SJCRH30 (cell line): ENCODE results near the gene DNAH9. TPM values are rescaled to one million over a fixed set of nuclear protein-coding genes. Genes with fewer than 3 reads are reported as not detected.
A peak's percentile ranks its signal among the peaks of the same experiment; 100 is the strongest.

Experiments used
- DNase-seq, 2 experiments: peaks; one replicate each; pipeline ENCODE4 v3.0.0-alpha.2; 2015 to 2020
- H3K27ac ChIP-seq: fragments of 250-450 bp; sonication (Bioruptor Pico); 2 replicates; pipeline ENCODE4 v1.5.1; 2020; ENCODE audit warnings: mild to moderate bottlenecking, moderate library complexity
- H3K27me3 ChIP-seq: fragments of 250-450 bp; sonication (Bioruptor Pico); 2 replicates; pipeline ENCODE4 v1.5.1; 2020; ENCODE audit warnings: mild to moderate bottlenecking, moderate library complexity
- H3K36me3 ChIP-seq: fragments of 250-450 bp; sonication (Bioruptor Pico); 2 replicates; pipeline ENCODE4 v1.5.1; 2020; ENCODE audit warnings: mild to moderate bottlenecking, moderate library complexity
- H3K4me1 ChIP-seq: fragments of 250-450 bp; sonication (Bioruptor Pico); 2 replicates; pipeline ENCODE4 v1.5.1; 2020; ENCODE audit warnings: mild to moderate bottlenecking, moderate library complexity
- H3K4me3 ChIP-seq: fragments of 250-450 bp; sonication (Bioruptor Pico); 2 replicates; pipeline ENCODE4 v1.5.1; 2020; ENCODE audit warnings: mild to moderate bottlenecking, moderate library complexity
- H3K9me3 ChIP-seq: fragments of 250-450 bp; sonication (Bioruptor Pico); replicated peaks from 2 replicates; pipeline ENCODE4 v1.5.1; 2020; ENCODE audit warnings: mild to moderate bottlenecking, moderate library complexity
- total RNA-seq: library from RNA; depleted of rRNA; stranded (reverse); fragments of >200 nt; shearing (Covaris generic); gene quantifications from 2 replicates; pipeline ENCODE4 v1.2.3, GENCODE V29; 2014

DNAH9 gene
- total RNA-seq, 1 experiment from 2014 or later: 0.16 TPM

DNA sequence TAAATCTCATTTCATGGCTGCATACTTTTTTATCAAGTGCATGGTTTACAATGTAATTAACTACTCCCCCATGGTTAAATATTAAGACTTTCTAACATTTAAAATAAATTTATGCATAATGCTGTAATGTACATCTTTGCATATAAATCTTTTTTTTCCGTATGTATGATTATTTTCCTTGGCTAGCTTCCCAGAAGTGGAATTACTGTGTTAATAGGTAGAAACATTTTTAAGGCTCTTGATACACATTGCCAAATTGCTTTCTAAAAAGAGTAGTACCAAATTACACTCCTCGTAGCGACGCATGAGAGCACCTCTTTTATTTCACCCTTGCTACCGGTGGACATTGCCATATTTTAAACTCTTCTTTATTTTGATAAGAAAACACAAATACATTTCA is 141.1 kb downstream of the DNAH9 start:
- no peaks in the 10 kb centered on the region for H3K27me3 ChIP-seq
- DNase-seq: peak in 1 of 2 experiments; percentile 5
- H3K4me3 ChIP-seq: no peak overlapping the region
- no peaks in the 10 kb centered on the region for H3K4me1 ChIP-seq
- no peaks in the 10 kb centered on the region for H3K36me3 ChIP-seq
- no peaks in the 10 kb centered on the region for H3K9me3 ChIP-seq
- H3K27ac ChIP-seq: no peak overlapping the region

DNA sequence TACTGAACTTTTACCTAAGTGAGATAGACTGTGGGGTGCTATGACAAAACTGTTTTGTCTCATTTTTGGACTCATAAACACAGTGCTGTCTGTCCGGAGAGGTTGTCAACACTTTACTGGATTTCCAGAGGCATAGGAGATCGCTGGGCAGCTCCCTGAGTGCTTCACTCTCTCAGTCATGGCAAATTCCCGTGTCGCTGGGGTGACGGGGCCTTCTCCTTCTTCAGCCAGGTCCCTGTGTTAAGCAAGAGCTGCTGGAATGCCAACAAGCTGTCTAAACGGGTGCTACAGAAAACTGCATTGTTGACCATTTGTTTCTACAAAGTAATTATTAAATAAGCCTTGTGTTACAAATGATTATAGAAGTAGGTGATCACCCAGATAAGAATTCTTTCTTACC is 141.6 kb downstream of the DNAH9 start:
- Histone ChIP-seq H3K4me1 (no peaks in the 10 kb centered on the region), H3K27me3 (no peaks in the 10 kb centered on the region), H3K9me3 (no peaks in the 10 kb centered on the region), H3K27ac (no peak overlapping the region), H3K4me3 (no peak overlapping the region), H3K36me3 (no peaks in the 10 kb centered on the region)
- no peak for DNase-seq

DNA sequence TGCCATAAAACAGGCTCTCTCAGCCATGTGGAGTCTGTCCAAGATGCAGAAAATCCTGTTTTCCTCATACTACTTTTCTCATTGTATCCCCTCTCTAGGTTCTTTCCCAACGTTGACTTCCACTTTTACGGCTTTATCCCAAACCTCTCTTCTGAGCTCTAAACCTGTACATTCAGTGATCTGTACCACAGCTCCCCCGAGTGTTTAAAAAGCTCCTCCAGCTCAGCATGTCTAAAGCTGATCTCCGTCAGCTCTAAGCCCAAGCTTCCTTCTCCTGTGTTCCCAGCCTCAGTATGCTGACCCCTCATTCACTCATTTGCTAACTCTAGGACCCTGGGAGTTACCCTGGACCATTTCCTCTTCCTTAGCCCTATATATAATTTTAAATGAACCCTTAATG is 144.6 kb downstream of the DNAH9 start:
- H3K4me3 ChIP-seq: no peak overlapping the region
- H3K27me3 ChIP-seq: no peaks in the 10 kb centered on the region
- H3K27ac ChIP-seq: no peak overlapping the region
- H3K9me3 ChIP-seq: no peaks in the 10 kb centered on the region
- no peaks in the 10 kb centered on the region for H3K36me3 ChIP-seq
- DNase-seq: peak in 1 of 2 experiments; percentile 3
- no peaks in the 10 kb centered on the region for H3K4me1 ChIP-seq

DNA sequence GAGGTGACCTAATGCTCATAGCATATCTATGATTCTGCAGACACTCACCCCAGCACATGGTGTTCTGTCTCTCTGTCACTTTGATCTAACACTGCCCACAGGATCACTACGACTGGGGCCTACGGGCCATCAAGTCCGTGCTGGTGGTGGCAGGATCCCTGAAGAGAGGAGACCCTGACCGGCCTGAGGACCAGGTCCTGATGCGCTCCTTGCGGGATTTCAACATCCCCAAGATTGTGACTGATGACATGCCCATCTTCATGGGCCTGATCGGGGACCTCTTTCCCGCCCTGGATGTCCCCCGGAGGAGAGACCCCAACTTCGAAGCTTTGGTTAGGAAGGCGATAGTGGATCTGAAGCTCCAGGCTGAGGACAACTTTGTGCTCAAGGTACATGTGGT is 146.4 kb downstream of the DNAH9 start:
- Histone ChIP-seq H3K4me1 (no peaks in the 10 kb centered on the region), H3K27ac (no peak overlapping the region), H3K36me3 (no peaks in the 10 kb centered on the region), H3K4me3 (no peak overlapping the region), H3K9me3 (no peaks in the 10 kb centered on the region), H3K27me3 (no peaks in the 10 kb centered on the region)
- DNase-seq: no peak

DNA sequence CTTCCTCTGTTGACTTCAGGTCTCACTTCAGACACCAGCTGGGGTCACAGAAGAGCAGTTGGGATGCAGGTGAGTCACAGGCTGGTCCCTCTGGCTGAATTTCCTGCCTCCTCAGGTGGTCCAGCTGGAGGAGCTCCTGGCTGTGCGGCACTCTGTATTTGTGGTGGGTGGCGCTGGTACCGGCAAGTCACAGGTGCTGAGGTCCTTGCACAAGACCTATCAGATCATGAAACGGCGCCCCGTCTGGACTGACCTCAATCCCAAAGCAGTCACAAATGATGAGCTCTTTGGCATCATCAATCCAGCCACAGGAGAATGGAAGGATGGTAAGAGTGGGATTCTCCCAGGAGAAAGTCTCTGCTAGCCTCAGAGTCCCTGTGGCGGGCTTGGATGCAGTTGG is 149.2 kb downstream of the DNAH9 start:
- no peaks in the 10 kb centered on the region for H3K9me3 ChIP-seq
- no peak for DNase-seq
- H3K4me3 ChIP-seq: no peak overlapping the region
- no peaks in the 10 kb centered on the region for H3K36me3 ChIP-seq
- H3K27me3 ChIP-seq: no peaks in the 10 kb centered on the region
- no peak overlapping the region for H3K27ac ChIP-seq
- no peaks in the 10 kb centered on the region for H3K4me1 ChIP-seq

DNA sequence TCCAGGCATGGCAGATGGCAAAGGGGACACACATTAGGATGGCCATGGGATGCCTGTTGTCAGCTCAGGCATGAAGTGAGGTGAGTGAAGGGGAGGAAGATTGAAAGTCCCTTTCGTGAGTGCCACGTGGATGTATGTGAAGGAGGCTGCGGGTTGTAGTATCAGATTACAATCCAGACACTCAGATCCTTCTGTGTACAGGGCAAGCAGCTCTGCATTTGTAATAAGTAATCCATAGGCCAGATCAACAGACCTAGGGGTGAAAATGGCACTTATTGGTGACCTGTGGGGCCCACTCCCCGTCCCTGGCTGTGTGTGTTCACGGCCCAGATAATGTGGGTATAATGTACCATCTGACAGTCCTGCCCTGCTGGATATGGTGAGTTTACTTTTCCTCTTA is 159.5 kb downstream of the DNAH9 start:
- DNase-seq: no peak
- no peaks in the 10 kb centered on the region for H3K4me1 ChIP-seq
- H3K36me3 ChIP-seq: no peaks in the 10 kb centered on the region
- H3K27ac ChIP-seq: no peak overlapping the region
- H3K4me3 ChIP-seq: no peak overlapping the region
- H3K9me3 ChIP-seq: no peaks in the 10 kb centered on the region
- H3K27me3 ChIP-seq: no peaks in the 10 kb centered on the region

DNA sequence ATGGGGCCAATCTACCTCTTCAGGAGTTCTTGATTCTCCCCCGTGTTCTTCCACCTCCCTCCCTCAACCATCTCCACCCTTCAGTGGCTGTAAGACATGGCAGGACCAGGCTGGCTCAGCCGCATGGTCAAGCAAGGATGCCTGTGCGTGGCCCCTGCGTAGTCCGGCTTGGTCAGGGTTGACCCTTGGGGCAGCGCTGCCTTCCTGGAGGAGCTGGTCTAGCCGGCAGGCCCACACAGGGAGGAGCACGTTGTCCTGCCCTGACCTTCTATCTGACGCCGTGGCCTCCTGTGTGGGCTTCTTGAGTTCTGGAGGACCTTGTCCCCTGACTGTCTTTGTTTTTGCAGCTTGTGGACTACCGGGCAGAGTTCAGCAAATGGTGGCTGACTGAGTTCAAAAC is 169.8 kb downstream of the DNAH9 start:
- Histone ChIP-seq H3K27me3 (no peaks in the 10 kb centered on the region), H3K9me3 (no peaks in the 10 kb centered on the region)

DNA sequence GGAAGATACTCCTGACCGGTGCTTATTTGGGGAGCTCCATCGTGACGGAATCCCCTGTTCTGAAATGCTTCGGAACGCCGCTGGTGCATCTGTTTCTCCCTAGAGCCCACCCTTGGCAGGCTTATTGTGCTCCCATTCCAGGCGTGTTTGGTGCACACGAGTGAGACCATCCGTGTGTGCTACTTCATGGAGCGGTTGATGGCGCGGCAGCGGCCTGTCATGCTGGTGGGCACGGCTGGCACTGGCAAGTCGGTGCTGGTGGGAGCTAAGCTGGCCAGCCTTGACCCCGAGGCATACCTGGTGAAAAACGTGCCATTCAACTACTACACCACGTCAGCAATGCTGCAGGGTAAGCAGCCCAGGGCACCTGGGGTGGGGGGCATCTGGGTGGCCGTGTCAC is 170.7 kb downstream of the DNAH9 start:
- Histone ChIP-seq H3K36me3 (no peaks in the 10 kb centered on the region), H3K9me3 (no peaks in the 10 kb centered on the region), H3K27me3 (no peaks in the 10 kb centered on the region), H3K27ac (no peak overlapping the region), H3K4me3 (no peak overlapping the region), H3K4me1 (no peaks in the 10 kb centered on the region)
- no peak for DNase-seq

More for the DNA sequence above, 169.8 kb downstream of the DNAH9 start:
- Histone ChIP-seq H3K4me1 (no peaks in the 10 kb centered on the region), H3K27ac (no peak overlapping the region), H3K36me3 (no peaks in the 10 kb centered on the region), H3K4me3 (no peak overlapping the region)
- no peak for DNase-seq

DNA sequence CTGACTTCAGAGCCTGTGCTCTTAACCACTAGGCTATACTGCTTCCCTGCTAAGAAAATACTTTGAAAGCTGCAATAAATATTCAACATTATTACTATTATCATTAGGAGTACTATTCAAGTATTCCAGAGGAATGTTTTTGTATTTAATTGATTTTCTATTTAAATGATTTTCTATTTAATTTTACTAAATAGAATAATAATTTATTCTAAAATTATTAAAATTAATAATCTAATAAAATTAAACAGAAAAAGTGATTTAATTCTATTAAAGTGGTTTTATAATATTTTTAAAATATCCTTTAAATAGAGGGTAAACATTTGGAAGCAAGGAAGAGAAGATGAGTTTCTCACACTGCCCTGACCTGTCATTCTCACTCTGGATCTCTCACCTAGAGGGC is 173.8 kb downstream of the DNAH9 start:
- Histone ChIP-seq H3K27me3 (no peaks in the 10 kb centered on the region), H3K4me3 (no peak overlapping the region), H3K27ac (no peak overlapping the region), H3K36me3 (no peaks in the 10 kb centered on the region), H3K4me1 (no peaks in the 10 kb centered on the region), H3K9me3 (no peaks in the 10 kb centered on the region)
- DNase-seq: no peak

DNA sequence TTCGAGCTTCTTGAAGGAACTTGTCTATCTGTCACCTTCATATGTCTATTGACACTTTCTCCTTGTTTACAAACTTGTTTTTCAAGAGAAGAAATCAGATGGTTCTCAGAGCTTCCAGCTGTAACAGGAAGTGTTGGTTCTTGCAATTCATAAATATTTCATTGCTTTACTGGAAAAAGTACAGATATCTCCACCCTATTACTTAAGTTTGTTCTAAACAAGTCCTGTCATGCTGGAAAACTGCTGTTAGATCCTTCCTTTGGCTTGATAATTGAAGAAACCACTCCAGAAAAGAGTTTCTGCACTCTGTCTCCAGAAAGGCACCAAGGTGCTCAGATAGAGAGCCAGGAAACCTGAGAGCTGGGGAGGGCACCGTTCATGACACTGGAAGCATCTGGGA is 181.6 kb downstream of the DNAH9 start:
- Histone ChIP-seq H3K9me3 (no peaks in the 10 kb centered on the region), H3K4me1 (no peaks in the 10 kb centered on the region), H3K27me3 (no peaks in the 10 kb centered on the region), H3K27ac (no peak overlapping the region), H3K36me3 (no peaks in the 10 kb centered on the region), H3K4me3 (no peak overlapping the region)
- no peak for DNase-seq

DNA sequence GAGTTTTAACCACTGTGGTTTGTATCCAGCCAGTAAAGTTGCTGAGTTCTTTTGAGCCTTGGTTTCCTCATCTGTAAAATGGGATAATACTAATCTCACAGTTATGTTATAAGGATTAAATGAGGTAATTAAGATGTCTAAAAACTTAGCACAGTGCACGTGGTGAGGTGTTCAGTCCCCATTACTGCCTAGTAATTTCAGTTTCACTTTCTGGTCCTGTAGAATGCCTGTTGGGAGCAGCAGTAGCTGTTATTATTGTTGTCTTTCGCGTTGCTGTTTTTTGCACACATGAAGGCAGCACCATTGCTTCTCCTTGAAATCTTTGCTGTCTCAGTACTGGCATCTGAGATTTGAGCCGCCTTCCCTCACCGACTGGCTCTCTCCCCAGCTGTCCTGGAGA is 182.4 kb downstream of the DNAH9 start:
- no peaks in the 10 kb centered on the region for H3K4me1 ChIP-seq
- no peak for DNase-seq

DNA sequence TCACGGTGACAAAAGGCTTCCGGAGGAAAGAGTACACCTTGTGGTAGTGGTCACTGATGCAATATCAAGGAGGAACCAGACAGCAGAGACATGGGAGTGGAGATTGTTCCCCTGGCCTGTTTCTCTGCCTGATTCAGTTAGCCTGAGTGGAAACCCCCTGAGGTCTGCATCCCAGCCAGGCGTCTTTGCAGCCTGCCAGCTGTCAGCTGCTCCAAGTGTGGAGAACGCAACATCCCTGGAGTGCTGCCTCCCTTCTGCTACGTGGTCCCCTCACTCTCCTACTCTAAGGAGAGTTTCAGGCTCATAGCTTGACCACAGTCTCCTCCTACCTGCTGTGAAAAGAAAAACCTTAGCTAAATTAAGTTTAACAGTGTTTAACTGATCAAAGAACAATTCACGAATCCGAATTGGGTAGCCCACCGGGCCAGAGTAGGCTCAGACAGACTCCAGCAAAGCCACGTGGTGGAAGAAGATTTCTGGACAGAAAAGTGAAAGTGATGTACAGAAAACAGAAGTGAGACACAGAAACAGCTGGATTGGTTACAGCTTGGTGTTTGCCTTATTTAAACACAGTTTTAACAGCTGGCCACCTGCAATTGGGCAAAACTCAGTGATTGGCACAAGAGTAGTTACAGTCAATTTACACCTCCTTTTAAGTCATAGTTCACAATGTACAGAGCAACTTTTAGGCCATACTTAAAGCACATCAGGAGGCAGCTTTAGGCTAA is 188.6 kb downstream of the DNAH9 start:
- H3K4me1 ChIP-seq: no peaks in the 10 kb centered on the region
- DNase-seq: no peak
- no peak overlapping the region for H3K27ac ChIP-seq
- H3K4me3 ChIP-seq: no peak overlapping the region
- no peaks in the 10 kb centered on the region for H3K36me3 ChIP-seq
- no peaks in the 10 kb centered on the region for H3K9me3 ChIP-seq
- no peaks in the 10 kb centered on the region for H3K27me3 ChIP-seq

More for the DNA sequence above, 182.4 kb downstream of the DNAH9 start:
- H3K36me3 ChIP-seq: no peaks in the 10 kb centered on the region
- no peak overlapping the region for H3K27ac ChIP-seq
- H3K27me3 ChIP-seq: no peaks in the 10 kb centered on the region
- no peak overlapping the region for H3K4me3 ChIP-seq
- no peaks in the 10 kb centered on the region for H3K9me3 ChIP-seq

DNA sequence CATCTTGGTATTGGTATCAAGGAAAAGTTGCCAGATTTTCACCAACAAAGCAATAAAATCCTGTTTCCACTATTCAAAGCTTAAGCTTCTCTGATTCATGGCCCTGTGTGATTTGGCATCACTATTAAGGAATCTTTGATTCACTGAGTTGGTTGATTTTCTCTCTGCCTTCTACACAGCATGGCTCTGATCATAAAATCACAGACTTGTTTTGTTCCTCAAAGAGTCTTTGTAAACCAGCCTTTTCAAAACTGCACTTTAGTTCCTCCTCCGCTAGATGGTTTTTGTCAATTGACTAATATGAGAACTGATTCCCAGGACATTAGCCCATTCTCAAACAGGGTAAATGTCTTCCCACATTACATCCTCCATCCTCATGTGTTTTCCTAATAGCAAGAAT is 197.6 kb downstream of the DNAH9 start:
- Histone ChIP-seq H3K27ac (no peak overlapping the region), H3K36me3 (no peaks in the 10 kb centered on the region), H3K27me3 (no peaks in the 10 kb centered on the region), H3K4me3 (no peak overlapping the region), H3K4me1 (no peaks in the 10 kb centered on the region), H3K9me3 (no peaks in the 10 kb centered on the region)
- DNase-seq: no peak

DNA sequence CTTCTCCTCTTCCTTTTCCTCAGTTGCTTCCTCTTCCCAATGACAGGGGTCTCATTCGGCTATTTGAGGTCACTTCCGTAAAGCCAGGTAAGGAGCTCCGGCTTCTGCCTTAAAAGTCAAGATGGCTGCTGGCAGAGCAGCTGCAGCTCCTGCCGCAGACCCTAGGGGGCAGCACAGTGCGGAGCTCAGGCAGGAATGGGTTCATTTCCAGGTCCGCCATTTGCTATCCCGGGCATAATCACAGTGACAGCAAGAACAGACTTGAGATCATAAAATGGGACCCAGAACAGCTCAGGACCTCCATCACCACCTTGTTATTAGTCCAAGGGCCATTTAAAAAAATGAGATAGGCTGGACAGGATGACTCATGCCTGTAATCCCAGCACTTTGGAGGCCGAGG is 199.5 kb downstream of the DNAH9 start:
- Histone ChIP-seq H3K27ac (no peak overlapping the region), H3K36me3 (no peaks in the 10 kb centered on the region), H3K9me3 (no peaks in the 10 kb centered on the region), H3K4me1 (no peaks in the 10 kb centered on the region), H3K4me3 (no peak overlapping the region), H3K27me3 (no peaks in the 10 kb centered on the region)
- DNase-seq: peak in 1 of 2 experiments; percentile 9

DNA sequence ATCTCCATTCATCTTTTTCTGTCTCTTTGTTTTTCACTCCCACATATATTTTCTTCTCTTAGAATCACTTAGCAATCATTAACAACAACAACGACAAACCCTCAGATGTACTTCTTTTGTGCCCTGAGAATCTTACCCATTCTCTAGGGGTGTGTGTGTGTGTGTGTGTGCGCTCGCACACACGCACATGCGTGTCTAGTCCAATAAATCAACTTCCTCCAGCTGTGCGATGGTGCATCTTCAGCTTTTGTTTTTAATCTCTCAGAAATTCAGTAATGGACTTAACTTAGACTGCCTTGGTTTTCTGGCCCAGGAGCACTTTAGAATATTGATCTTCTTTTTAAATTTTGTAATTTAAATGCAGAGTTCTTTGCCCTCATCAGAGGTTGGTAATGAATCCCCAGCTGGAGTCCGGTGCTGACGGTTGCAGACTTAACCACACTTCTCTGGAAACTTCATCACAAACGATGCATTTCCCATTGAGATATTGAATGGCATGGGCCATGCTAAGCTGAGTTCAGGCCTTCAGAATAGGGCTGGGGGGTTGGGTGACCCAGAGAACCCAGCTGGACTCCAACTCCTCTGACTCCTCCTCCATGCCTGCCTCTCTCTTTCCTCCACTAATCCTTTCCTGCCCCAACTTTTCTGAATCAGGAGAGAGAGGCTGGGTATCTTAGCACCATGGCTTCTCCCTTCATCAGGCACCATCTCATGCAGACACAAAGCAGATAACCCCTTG is 205.1 kb downstream of the DNAH9 start:
- Histone ChIP-seq H3K4me1 (no peaks in the 10 kb centered on the region), H3K9me3 (no peaks in the 10 kb centered on the region), H3K4me3 (no peak overlapping the region), H3K27me3 (no peaks in the 10 kb centered on the region), H3K27ac (no peak overlapping the region), H3K36me3 (no peaks in the 10 kb centered on the region)
- no peak for DNase-seq

DNA sequence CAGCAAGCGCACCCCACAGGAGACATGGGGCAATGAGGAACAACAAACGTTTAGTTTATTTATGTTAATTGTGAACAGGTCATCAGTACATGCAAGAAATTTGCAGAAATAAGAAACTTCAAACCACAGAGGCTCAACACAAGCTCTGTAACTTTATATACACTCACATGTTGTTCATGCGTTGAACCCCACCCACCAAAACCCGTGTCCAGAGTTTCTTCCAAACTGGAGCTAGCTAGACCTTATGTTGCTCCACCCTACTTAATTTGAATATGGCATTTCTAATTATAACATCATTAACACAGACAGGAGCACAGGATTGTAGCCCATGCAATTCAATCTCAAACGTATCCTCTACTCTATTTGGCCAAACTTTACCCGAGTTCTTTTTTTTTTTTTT is 206.9 kb downstream of the DNAH9 start:
- no peaks in the 10 kb centered on the region for H3K36me3 ChIP-seq
- H3K4me3 ChIP-seq: no peak overlapping the region
- H3K4me1 ChIP-seq: no peaks in the 10 kb centered on the region
- no peaks in the 10 kb centered on the region for H3K9me3 ChIP-seq
- H3K27me3 ChIP-seq: no peaks in the 10 kb centered on the region
- DNase-seq: no peak
- H3K27ac ChIP-seq: no peak overlapping the region
